ENCODE data around the gene BTN1A1.

BTN1A1 gene

GRCh38 chr6:26464014-26464413 lies 36.1 kb upstream of the BTN1A1 start:
- H3K9ac ChIP-seq (ENCODE audit: insufficient read length), result no peak overlapping the region
- TF ChIP-seq EZH2 (IDR thresholded peaks at IDR 0.05), result no peak
- TF ChIP-seq POLR2AphosphoS5 (IDR thresholded peaks at IDR 0.05; ENCODE audit: borderline replicate concordance, low read depth, low read length), result no peak
- TF ChIP-seq FOXP2 (optimal IDR thresholded peaks at IDR 0.05; ENCODE audit: control extremely low read depth, extremely low read length, insufficient read depth), result no peak
- DNase-seq (ENCODE audit: low read depth, low spot score), result no peak
- no peak overlapping the region for H3K27ac ChIP-seq
- H3K4me3 ChIP-seq, result no peak overlapping the region
- H3K9me3 ChIP-seq (ENCODE audit: low read depth, low read length), result no peaks in the 10 kb centered on the region
- H3K36me3 ChIP-seq (ENCODE audit: insufficient read depth, low read length), result peaks cover 93% of the 10 kb centered on the region

DNA sequence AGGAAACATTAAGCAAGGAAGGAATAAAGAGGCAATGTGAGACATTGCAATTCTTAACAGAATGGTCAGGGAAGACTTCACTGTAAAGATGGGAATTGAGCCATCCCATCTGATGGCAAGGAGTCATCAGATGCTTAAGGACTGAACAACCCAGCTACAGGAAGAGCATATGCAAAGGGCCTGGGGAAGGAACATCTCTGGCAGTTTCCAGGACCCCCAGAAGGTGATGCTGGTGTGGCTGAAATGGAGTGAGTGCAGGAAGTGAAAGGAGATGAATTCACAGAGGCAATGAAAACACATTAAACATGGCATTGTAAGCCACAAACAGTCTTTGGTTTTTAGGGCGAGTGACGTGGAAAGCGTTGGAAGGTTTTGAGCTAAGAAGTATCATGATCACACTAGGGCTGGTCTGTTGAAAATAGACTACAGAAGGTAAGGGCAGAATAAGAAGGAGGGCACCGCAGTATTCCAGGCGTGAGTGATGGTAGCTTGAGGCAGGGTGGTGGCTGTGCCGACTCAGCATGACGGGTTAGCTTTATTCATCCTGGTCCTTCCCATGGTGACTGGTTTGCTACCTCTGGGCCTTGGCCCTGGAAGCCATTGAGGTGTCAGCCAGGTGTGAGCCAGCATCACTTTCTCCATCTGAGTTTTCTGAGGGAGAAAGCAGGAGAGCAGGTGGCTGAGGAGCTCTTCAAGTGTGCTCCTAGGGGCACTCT lies 35.5 kb upstream of the BTN1A1 start:
- DNase-seq (ENCODE audit: low read depth, low spot score), result no peak
- TF ChIP-seq EZH2 (IDR thresholded peaks at IDR 0.05) (no peak), FOXP2 (optimal IDR thresholded peaks at IDR 0.05; ENCODE audit: control extremely low read depth, extremely low read length, insufficient read depth) (no peak), POLR2AphosphoS5 (IDR thresholded peaks at IDR 0.05; ENCODE audit: borderline replicate concordance, low read depth, low read length) (no peak)
- no peak overlapping the region for H3K27ac ChIP-seq
- H3K36me3 ChIP-seq (ENCODE audit: insufficient read depth, low read length), result peaks cover 89% of the 10 kb centered on the region
- no peaks in the 10 kb centered on the region for H3K9me3 ChIP-seq (ENCODE audit: low read depth, low read length)
- H3K4me3 ChIP-seq, result no peak overlapping the region
- H3K9ac ChIP-seq (ENCODE audit: insufficient read length), result no peak overlapping the region

DNA sequence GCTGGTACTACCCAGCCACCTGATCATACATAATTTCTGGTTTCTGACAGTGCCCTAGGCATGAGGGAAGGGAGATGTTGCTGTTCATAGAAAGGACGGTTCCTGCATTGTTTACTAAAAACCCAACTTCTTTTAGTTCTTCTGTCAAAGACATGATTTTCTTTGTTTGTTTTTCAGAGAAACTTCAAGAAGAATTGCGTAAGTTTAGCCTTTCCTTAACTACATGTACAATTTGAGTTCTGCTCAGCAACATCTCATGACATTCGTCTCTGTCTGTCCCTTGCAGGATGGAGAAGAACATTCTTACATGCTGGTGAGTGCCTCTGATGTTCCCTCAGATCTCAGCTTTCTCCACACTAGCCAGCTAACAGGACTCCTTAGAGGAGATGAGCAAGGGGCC lies 34.3 kb upstream of the BTN1A1 start:
- no peaks in the 10 kb centered on the region for H3K9me3 ChIP-seq (ENCODE audit: low read depth, low read length)
- TF ChIP-seq POLR2AphosphoS5 (IDR thresholded peaks at IDR 0.05; ENCODE audit: borderline replicate concordance, low read depth, low read length), result no peak
- no peak for TF ChIP-seq FOXP2 (optimal IDR thresholded peaks at IDR 0.05; ENCODE audit: control extremely low read depth, extremely low read length, insufficient read depth)
- no peak for TF ChIP-seq EZH2 (IDR thresholded peaks at IDR 0.05)
- H3K36me3 ChIP-seq (ENCODE audit: insufficient read depth, low read length), result peaks cover 77% of the 10 kb centered on the region
- DNase-seq (ENCODE audit: low read depth, low spot score), result no peak
- H3K4me3 ChIP-seq, result no peak overlapping the region
- H3K27ac ChIP-seq, result no peak overlapping the region
- no peak overlapping the region for H3K9ac ChIP-seq (ENCODE audit: insufficient read length)

DNA sequence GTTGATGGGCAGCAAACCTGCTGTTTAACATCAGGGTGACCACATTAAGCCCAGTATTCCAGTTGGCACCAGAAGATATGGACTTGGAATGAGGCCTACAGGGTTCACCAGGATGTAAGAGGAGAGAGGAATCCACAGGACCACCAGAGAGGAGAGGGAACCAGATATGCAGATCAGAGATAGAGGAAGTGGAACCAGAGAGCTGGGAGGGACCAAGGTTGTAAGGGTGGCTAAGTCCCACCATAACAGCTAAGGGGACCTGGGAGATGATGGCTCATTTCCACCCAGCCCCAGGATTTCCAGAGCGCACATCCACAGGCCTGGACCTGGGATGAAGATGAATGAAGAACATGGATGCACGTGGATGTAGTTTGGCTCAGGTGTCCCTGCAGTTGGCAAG lies 31.3 kb upstream of the BTN1A1 start:
- no peak overlapping the region for H3K4me3 ChIP-seq
- H3K9me3 ChIP-seq (ENCODE audit: low read depth, low read length), result no peaks in the 10 kb centered on the region; the same call in 1 of the 2 replicates
- H3K36me3 ChIP-seq (ENCODE audit: insufficient read depth, low read length), result peaks cover 50% of the 10 kb centered on the region
- TF ChIP-seq FOXP2 (optimal IDR thresholded peaks at IDR 0.05; ENCODE audit: control extremely low read depth, extremely low read length, insufficient read depth) (no peak), POLR2AphosphoS5 (IDR thresholded peaks at IDR 0.05; ENCODE audit: borderline replicate concordance, low read depth, low read length) (no peak), EZH2 (IDR thresholded peaks at IDR 0.05) (no peak)
- DNase-seq (ENCODE audit: low read depth, low spot score), result no peak
- H3K27ac ChIP-seq, result no peak overlapping the region
- no peak overlapping the region for H3K9ac ChIP-seq (ENCODE audit: insufficient read length)

DNA sequence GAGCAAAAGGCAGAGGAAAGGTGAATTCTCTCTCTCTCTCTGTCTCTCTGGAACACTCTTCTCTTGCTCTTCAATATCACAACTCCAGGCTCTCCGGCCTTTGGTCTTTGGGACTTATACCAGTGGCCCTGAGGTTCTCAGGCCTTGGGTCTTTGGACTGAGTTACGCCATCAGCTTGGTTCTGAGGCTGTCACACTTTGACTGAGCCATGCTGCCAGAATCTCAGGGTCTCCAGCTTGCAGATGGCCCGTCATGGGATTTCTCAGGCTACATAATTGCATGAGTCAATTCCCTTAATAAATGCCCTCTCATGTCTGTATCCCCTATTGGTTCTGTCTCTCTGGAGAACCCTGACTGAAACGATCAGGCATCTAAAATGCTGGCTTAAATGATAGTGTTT lies 29.5 kb upstream of the BTN1A1 start:
- TF ChIP-seq EZH2 (IDR thresholded peaks at IDR 0.05) (no peak), FOXP2 (optimal IDR thresholded peaks at IDR 0.05; ENCODE audit: control extremely low read depth, extremely low read length, insufficient read depth) (no peak), POLR2AphosphoS5 (IDR thresholded peaks at IDR 0.05; ENCODE audit: borderline replicate concordance, low read depth, low read length) (no peak)
- Histone ChIP-seq H3K36me3 (ENCODE audit: insufficient read depth, low read length) (peaks cover 32% of the 10 kb centered on the region), H3K27ac (no peak overlapping the region), H3K9me3 (ENCODE audit: low read depth, low read length) (no peaks in the 10 kb centered on the region; the same call in 1 of the 2 replicates), H3K9ac (ENCODE audit: insufficient read length) (no peak overlapping the region), H3K4me3 (no peak overlapping the region)
- DNase-seq (ENCODE audit: low read depth, low spot score), result no peak

- no peak for DNase-seq (ENCODE audit: low read depth, low spot score)
- TF ChIP-seq EZH2 (IDR thresholded peaks at IDR 0.05), result no peak
- no peak for TF ChIP-seq POLR2AphosphoS5 (IDR thresholded peaks at IDR 0.05; ENCODE audit: borderline replicate concordance, low read depth, low read length)
- no peak for TF ChIP-seq FOXP2 (optimal IDR thresholded peaks at IDR 0.05; ENCODE audit: control extremely low read depth, extremely low read length, insufficient read depth)
- H3K36me3 ChIP-seq (ENCODE audit: insufficient read depth, low read length), result peaks cover 19% of the 10 kb centered on the region
- H3K9ac ChIP-seq (ENCODE audit: insufficient read length), result no peak overlapping the region
- H3K27ac ChIP-seq, result no peak overlapping the region
- H3K9me3 ChIP-seq (ENCODE audit: low read depth, low read length), result no peaks in the 10 kb centered on the region; the same call in 1 of the 2 replicates
- no peak overlapping the region for H3K4me3 ChIP-seq
Observed at GRCh38 chr6:26471970-26472369, 28.1 kb upstream of the BTN1A1 start.

DNA sequence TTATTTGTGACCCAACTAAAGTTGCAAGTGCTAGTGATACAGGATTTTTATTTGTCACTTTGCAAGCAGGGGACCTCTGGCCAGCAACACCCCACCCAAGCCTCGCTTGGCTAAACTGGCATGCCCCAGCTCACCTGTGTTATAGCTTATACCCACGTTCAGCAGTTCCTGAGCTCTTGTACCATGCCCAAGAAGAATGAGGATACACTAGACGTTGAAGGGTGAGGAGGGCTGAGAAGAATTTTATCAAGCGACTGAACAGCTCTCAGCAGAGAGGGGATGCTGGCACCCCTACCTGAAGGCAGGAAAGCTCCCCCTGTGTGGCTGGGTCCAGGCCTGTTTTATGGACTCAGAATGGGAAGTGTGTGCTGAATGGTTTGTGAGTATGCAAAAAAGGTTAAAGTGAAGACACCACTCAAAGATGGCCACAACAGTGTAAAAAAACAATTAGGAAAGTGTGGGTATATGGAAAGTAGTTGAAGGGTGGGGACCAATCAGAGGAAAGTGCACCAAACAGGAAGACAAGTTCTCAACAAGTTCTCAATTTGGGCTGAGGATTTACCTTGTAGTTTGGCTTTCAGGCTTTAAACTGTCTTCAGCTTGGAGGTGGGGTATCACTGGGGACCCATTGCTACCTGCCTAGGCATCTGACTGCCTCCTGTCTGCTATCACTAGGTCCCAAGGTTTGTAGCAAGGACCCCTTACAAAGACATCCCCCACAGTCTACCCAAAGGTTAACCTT lies 27.4 kb upstream of the BTN1A1 start:
- Histone ChIP-seq H3K27ac (peak overlapping the region; percentile 99), H3K9me3 (ENCODE audit: low read depth, low read length) (no peaks in the 10 kb centered on the region; the same call in 1 of the 2 replicates), H3K4me3 (no peak overlapping the region)

DNA sequence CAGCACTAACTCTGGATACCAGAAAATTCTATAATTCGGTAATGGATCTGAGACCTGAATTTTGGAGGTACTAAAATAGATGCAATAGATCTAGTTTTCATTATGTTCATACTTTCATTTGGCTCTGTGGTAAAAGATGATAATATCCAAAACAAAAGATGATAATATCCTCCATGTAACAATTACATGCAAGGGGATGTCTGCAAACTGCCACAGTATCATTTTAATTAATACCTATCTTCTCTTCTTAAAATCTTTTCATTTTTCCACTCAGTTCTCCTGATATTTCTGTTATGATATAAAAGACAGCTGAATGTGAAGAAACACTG lies 26.7 kb upstream of the BTN1A1 start:
- no peak for DNase-seq (ENCODE audit: low read depth, low spot score)
- no peak for TF ChIP-seq POLR2AphosphoS5 (IDR thresholded peaks at IDR 0.05; ENCODE audit: borderline replicate concordance, low read depth, low read length)
- no peak for TF ChIP-seq EZH2 (IDR thresholded peaks at IDR 0.05)
- no peak for TF ChIP-seq FOXP2 (optimal IDR thresholded peaks at IDR 0.05; ENCODE audit: control extremely low read depth, extremely low read length, insufficient read depth)
- Histone ChIP-seq H3K9me3 (ENCODE audit: low read depth, low read length) (no peaks in the 10 kb centered on the region; the same call in 1 of the 2 replicates), H3K9ac (ENCODE audit: insufficient read length) (peak overlapping the region; percentile 97), H3K27ac (peak overlapping the region; percentile 99), H3K4me3 (peak overlapping the region; percentile 85), H3K36me3 (ENCODE audit: insufficient read depth, low read length) (peaks cover 8% of the 10 kb centered on the region; the same call in 1 of the 2 replicates)

More for the DNA sequence above, 27.4 kb upstream of the BTN1A1 start:
- Histone ChIP-seq H3K9ac (ENCODE audit: insufficient read length) (no peak overlapping the region), H3K36me3 (ENCODE audit: insufficient read depth, low read length) (peaks cover 15% of the 10 kb centered on the region; the same call in 1 of the 2 replicates)
- no peak for DNase-seq (ENCODE audit: low read depth, low spot score)
- no peak for TF ChIP-seq EZH2 (IDR thresholded peaks at IDR 0.05)
- no peak for TF ChIP-seq FOXP2 (optimal IDR thresholded peaks at IDR 0.05; ENCODE audit: control extremely low read depth, extremely low read length, insufficient read depth)
- TF ChIP-seq POLR2AphosphoS5 (IDR thresholded peaks at IDR 0.05; ENCODE audit: borderline replicate concordance, low read depth, low read length), result no peak
